ENCODE results near the gene HDDC3. TPM values are rescaled to one million over a fixed set of nuclear protein-coding genes. Genes with fewer than 3 reads are reported as not detected.

Gene HDDC3
- total and polyA plus RNA-seq, 9 of the 15 experiments (the other 6 are each of a cell fraction or from before 2014, with no cell fraction given), result 14.9 to 55.8 (median 36.9) TPM

- no peak for TF ChIP-seq TCFL5 (CRISPR knock-in tag; conservative IDR thresholded peaks at IDR 0.05)
- TF ChIP-seq HDAC6 (IDR thresholded peaks at IDR 0.05; ENCODE audit: low read depth, low read length), result no peak
- no peak for TF ChIP-seq RFX5 (IDR thresholded peaks at IDR 0.05; ENCODE audit: low read depth, low read length)
- TF ChIP-seq ZNF347 (CRISPR knock-in tag; IDR thresholded peaks at IDR 0.05; ENCODE audit: low read depth), result no peak
- no peak for TF ChIP-seq ETV6 (IDR thresholded peaks at IDR 0.05; ENCODE audit: borderline replicate concordance in 1 of 2, low read depth in 2 of 2, low read length in 1 of 2)
- TF ChIP-seq ETV6 (CRISPR knock-in tag; IDR thresholded peaks at IDR 0.05; ENCODE audit: borderline replicate concordance), result no peak
- TF ChIP-seq ZNF184 (CRISPR knock-in tag; IDR thresholded peaks at IDR 0.05), result no peak
- TF ChIP-seq SRSF9 (IDR thresholded peaks at IDR 0.05; ENCODE audit: borderline replicate concordance, low read depth, low read length), result no peak
- TF ChIP-seq MECOM (CRISPR knock-in tag; IDR thresholded peaks at IDR 0.05), result no peak
- no peak for TF ChIP-seq FOXJ3 (CRISPR knock-in tag; IDR thresholded peaks at IDR 0.05)
- TF ChIP-seq ZFP30 (CRISPR knock-in tag; IDR thresholded peaks at IDR 0.05; ENCODE audit: borderline replicate concordance), result no peak
- TF ChIP-seq, protein P1, sequence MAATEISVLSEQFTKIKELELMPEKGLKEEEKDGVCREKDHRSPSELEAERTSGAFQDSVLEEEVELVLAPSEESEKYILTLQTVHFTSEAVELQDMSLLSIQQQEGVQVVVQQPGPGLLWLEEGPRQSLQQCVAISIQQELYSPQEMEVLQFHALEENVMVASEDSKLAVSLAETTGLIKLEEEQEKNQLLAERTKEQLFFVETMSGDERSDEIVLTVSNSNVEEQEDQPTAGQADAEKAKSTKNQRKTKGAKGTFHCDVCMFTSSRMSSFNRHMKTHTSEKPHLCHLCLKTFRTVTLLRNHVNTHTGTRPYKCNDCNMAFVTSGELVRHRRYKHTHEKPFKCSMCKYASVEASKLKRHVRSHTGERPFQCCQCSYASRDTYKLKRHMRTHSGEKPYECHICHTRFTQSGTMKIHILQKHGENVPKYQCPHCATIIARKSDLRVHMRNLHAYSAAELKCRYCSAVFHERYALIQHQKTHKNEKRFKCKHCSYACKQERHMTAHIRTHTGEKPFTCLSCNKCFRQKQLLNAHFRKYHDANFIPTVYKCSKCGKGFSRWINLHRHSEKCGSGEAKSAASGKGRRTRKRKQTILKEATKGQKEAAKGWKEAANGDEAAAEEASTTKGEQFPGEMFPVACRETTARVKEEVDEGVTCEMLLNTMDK (IDR thresholded peaks at IDR 0.05; ENCODE audit: borderline replicate concordance, insufficient read depth, low read depth, low read length, poor library complexity, severe bottlenecking), result no peak
- TF ChIP-seq GATAD2A (IDR thresholded peaks at IDR 0.05), result no peak
- TF ChIP-seq KDM2B (CRISPR knock-in tag; IDR thresholded peaks at IDR 0.05), result no peak
- no peak for TF ChIP-seq C11orf30 (IDR thresholded peaks at IDR 0.05; ENCODE audit: low read depth)
- TF ChIP-seq ZNF316 (IDR thresholded peaks at IDR 0.05), result peak; percentile 33; the same call in 1 of the 2 replicates
- no peak for TF ChIP-seq SRSF1 (IDR thresholded peaks at IDR 0.05; ENCODE audit: low read depth, low read length)
- TF ChIP-seq, protein P2, sequence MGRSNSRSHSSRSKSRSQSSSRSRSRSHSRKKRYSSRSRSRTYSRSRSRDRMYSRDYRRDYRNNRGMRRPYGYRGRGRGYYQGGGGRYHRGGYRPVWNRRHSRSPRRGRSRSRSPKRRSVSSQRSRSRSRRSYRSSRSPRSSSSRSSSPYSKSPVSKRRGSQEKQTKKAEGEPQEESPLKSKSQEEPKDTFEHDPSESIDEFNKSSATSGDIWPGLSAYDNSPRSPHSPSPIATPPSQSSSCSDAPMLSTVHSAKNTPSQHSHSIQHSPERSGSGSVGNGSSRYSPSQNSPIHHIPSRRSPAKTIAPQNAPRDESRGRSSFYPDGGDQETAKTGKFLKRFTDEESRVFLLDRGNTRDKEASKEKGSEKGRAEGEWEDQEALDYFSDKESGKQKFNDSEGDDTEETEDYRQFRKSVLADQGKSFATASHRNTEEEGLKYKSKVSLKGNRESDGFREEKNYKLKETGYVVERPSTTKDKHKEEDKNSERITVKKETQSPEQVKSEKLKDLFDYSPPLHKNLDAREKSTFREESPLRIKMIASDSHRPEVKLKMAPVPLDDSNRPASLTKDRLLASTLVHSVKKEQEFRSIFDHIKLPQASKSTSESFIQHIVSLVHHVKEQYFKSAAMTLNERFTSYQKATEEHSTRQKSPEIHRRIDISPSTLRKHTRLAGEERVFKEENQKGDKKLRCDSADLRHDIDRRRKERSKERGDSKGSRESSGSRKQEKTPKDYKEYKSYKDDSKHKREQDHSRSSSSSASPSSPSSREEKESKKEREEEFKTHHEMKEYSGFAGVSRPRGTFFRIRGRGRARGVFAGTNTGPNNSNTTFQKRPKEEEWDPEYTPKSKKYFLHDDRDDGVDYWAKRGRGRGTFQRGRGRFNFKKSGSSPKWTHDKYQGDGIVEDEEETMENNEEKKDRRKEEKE (IDR thresholded peaks at IDR 0.05; ENCODE audit: borderline replicate concordance in 1 of 2, control insufficient read depth in 1 of 2, low read depth in 2 of 2, low read length in 1 of 2), result no peak
- TF ChIP-seq NCOA6 (IDR thresholded peaks at IDR 0.05), result no peak
- TF ChIP-seq ZNF384 (IDR thresholded peaks at IDR 0.05; ENCODE audit: low read depth, low read length), result no peak
Measured at GRCh38 chr15:90902840-90903732, 29.3 kb downstream of the HDDC3 start, which contains the start of gene MAN2A2 (continued).
